Gastrocnemius medialis (tissue), 4 donors: ENCODE results near the gene FOLR1. TPM values are rescaled to one million over a fixed set of nuclear protein-coding genes. Genes with fewer than 3 reads are reported as not detected.

Experiments
- ATAC-seq, 2 donors: fragments of 150-250 bp; one replicate each; pipeline ENCODE4 v1.9.1; 2016
- DNase-seq, 2 donors: peaks; one replicate each; pipeline ENCODE4 v3.0.0-alpha.2; 2019
- H3K27ac ChIP-seq, 4 donors: fragments of 200-600 bp; sonication (generic); 1 replicate in 1 of 4; 2 replicates in 3 of 4; pipeline ENCODE4 v1.5.1; 2016 to 2018; ENCODE audit warnings: mild to moderate bottlenecking in 2 of 4, moderate library complexity in 1 of 4
- H3K27me3 ChIP-seq, 3 donors: fragments of 200-600 bp; sonication (generic) in 2 of 3; 1 replicate in 1 of 3; 2 replicates in 2 of 3; pipeline versions ENCODE4 v1.5.1 to v1.6.0; 2016 to 2019; ENCODE audit warnings: mild to moderate bottlenecking in 1 of 3, moderate library complexity in 1 of 3
- H3K36me3 ChIP-seq, 2 donors: fragments of 200-600 bp; sonication (generic) in 1 of 2; one replicate each; pipeline ENCODE4 v1.5.1; 2017 to 2018
- H3K4me1 ChIP-seq, 2 donors: fragments of 200-600 bp; sonication (generic) in 1 of 2; one replicate each; pipeline ENCODE4 v1.5.1; 2016 to 2017; ENCODE audit warnings: mild to moderate bottlenecking in 2 of 2
- H3K4me3 ChIP-seq, 4 donors: fragments of 200-600 bp; sonication (generic) in 3 of 4; 1 replicate in 1 of 4; 2 replicates in 3 of 4; pipeline ENCODE4 v1.5.1; 2016 to 2019; ENCODE audit warnings: mild to moderate bottlenecking in 2 of 4
- H3K9me3 ChIP-seq, 3 donors: fragments of 200-600 bp; sonication (generic) in 2 of 3; 1 replicate in 1 of 3; 2 replicates in 2 of 3; pipeline ENCODE4 v1.5.1; 2016 to 2019
- CTCF ChIP-seq, 5 experiments: fragments of 450-650 bp in 3 of 5; fragments of 200-600 bp in 2 of 5; sonication (generic) in 2 of 5; IDR thresholded peaks in 4 of 5; conservative IDR thresholded peaks in 1 of 5; 1 replicate in 4 of 5; 2 replicates in 1 of 5; pipeline ENCODE4 v1.5.1; 2016 to 2019; ENCODE audit warnings: antibody characterized with exemption in 5 of 5, mild to moderate bottlenecking in 3 of 5, moderate library complexity in 3 of 5
- POLR2A ChIP-seq, 2 donors: fragments of 450-650 bp; IDR thresholded peaks; one replicate each; pipeline ENCODE4 v1.6.1; 2017; ENCODE audit warnings: antibody characterized with exemption in 2 of 2, mild to moderate bottlenecking in 2 of 2, moderate library complexity in 2 of 2
- in situ Hi-C, 4 donors: fragments of 200-750 bp; cut with MboI; loops; one replicate each; pipeline versions ENCODE4 v1.15.0 to v1.8.0; 2017; ENCODE audit warnings: low sequenced_read_pairs in 4 of 4
- intact Hi-C: fragments of 100-400 bp; cut with DNase I; formaldehyde crosslinking; loops from one replicate; pipeline ENCODE4 v1.15.1; 2023; ENCODE audit warnings: low total_unique reads
- total RNA-seq, 4 donors: library from RNA; depleted of rRNA; stranded (reverse); fragments of >200 nt; gene quantifications; one replicate each; pipeline versions ENCODE4 v1.1.0 to v1.2.3, GENCODE V29; 2016

FOLR1 gene
- total RNA-seq, 4 donors from 2014 or later = not detected

- ATAC-seq (no peak), DNase-seq (no peak)
- Histone ChIP-seq H3K27me3 (no peaks in the 10 kb centered on the region), H3K4me1 (peaks cover 0 to 6% of the 10 kb centered on the region in 2 donors), H3K4me3 (no peak overlapping the region), H3K9me3 (no peaks in the 10 kb centered on the region), H3K36me3 (peaks cover 0 to 91% of the 10 kb centered on the region in 2 donors), H3K27ac (no peak overlapping the region)
- intact Hi-C loops (no loop called here), in situ Hi-C loops (loop anchor here in 1 of 4 donors (10.0 kb wide), 1 partner anchor 192 kb away; no protein-coding TSS in a partner anchor)
- TF ChIP-seq POLR2A (IDR thresholded peaks at IDR 0.05) = no peak
- TF ChIP-seq CTCF (IDR thresholded peaks at IDR 0.05 in 4 of 5, conservative IDR thresholded peaks at IDR 0.05 in 1 of 5) = no peak
Measured at GRCh38 chr11:72233056-72233772, 41.3 kb downstream of the FOLR1 start.

DNA sequence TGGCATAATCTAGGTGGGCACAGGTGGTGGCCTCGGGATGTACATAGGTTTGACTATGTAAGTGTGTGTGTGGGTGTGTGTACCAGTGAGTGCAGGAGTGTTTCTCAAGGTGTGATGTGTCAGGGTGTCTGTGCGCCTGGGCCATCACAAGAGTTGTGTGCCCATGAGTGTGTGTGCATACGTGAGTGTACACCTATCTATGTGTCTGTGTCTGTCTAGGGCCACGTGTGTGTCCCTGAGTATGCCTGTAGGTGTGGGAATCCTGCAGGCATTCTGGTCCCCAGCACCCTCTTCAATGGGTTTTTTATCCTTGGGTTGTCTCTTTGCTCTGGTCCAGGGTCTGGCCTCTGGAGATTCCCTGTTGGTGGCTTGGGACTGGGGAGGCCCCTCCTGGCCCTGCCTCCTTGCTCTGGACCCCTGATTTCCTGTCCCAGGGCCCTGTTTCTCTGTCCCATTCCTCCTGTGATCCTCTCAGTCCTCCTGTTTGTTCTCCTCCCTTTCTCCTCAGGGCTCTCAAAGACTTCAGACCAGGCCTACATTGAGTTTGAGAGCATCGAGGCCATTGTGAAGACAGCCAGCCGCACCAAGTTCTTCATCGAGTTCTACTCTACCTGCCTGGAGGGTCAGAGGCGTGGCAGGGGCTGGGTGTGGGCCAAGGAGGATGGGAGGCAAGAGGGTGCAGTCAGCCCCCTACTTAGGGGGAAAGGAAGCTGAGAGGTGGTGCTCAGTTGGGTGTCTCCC is 42.0 kb downstream of the FOLR1 start:
- Histone ChIP-seq H3K36me3 (peaks cover 0 to 83% of the 10 kb centered on the region in 2 donors), H3K4me1 (peaks cover under 1 to 8% of the 10 kb centered on the region in 2 donors), H3K4me3 (no peak overlapping the region), H3K27ac (no peak overlapping the region), H3K9me3 (no peaks in the 10 kb centered on the region), H3K27me3 (no peaks in the 10 kb centered on the region)
- DNase-seq (no peak), ATAC-seq (no peak)
- TF ChIP-seq POLR2A (IDR thresholded peaks at IDR 0.05) (no peak), CTCF (IDR thresholded peaks at IDR 0.05 in 4 of 5, conservative IDR thresholded peaks at IDR 0.05 in 1 of 5) (no peak)
- in situ Hi-C loops = loop anchor here in 1 of 4 donors (10.0 kb wide), 1 partner anchor 191 kb away; no protein-coding TSS in a partner anchor
- intact Hi-C loops = no loop called here

- Histone ChIP-seq H3K9me3 (no peaks in the 10 kb centered on the region), H3K36me3 (peaks cover 0 to 78% of the 10 kb centered on the region in 2 donors), H3K4me3 (no peak overlapping the region), H3K4me1 (peaks cover 6 to 13% of the 10 kb centered on the region in 2 donors), H3K27ac (no peak overlapping the region), H3K27me3 (no peaks in the 10 kb centered on the region)
- in situ Hi-C loops = loop anchor here in 1 of 4 donors (10.0 kb wide), 1 partner anchor 190 kb away; no protein-coding TSS in a partner anchor
- no peak for DNase-seq
- TF ChIP-seq CTCF (IDR thresholded peaks at IDR 0.05 in 4 of 5, conservative IDR thresholded peaks at IDR 0.05 in 1 of 5) (no peak), POLR2A (IDR thresholded peaks at IDR 0.05) (no peak)
- ATAC-seq = no peak
- intact Hi-C loops = no loop called here
Measured at GRCh38 chr11:72234514-72234830, 42.5 kb downstream of the FOLR1 start.

DNA sequence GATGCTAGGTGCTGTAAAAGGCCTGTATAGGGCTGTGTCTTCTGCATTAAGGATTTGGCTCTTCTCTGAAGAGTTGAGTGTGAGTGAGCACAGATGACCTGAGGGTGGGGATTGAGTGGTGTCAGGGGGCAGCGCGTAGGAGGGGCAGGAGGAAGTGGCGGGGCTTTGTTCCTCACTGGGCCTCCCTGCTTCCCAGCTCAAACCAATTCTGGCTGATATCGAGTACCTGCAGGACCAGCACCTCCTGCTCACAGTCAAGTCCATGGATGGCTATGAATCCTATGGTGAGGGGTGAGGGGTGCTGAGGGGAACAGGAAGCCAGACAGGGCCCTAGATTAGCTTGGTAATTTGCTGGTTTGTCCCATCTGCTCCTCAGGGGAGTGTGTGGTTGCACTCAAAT is 43.0 kb downstream of the FOLR1 start:
- in situ Hi-C loops = loop anchor here in 1 of 4 donors (10.0 kb wide), 1 partner anchor 190 kb away; no protein-coding TSS in a partner anchor
- ATAC-seq = no peak
- no peaks in the 10 kb centered on the region for H3K27me3 ChIP-seq
- peaks cover 0 to 74% of the 10 kb centered on the region in 2 donors for H3K36me3 ChIP-seq
- intact Hi-C loops = loop anchor here (5.0 kb wide), 1 partner anchor 177 kb away; no protein-coding TSS in a partner anchor
- H3K4me3 ChIP-seq = no peak overlapping the region
- H3K9me3 ChIP-seq = no peaks in the 10 kb centered on the region
- no peak for TF ChIP-seq CTCF (IDR thresholded peaks at IDR 0.05 in 4 of 5, conservative IDR thresholded peaks at IDR 0.05 in 1 of 5)
- TF ChIP-seq POLR2A (IDR thresholded peaks at IDR 0.05) = no peak
- no peak for DNase-seq
- no peak overlapping the region for H3K27ac ChIP-seq
- peaks cover 6 to 14% of the 10 kb centered on the region in 2 donors for H3K4me1 ChIP-seq
